HG02970 (cell line): ENCODE data around the gene ZNF764.
"Not testable (repeated sequence)": the region's sequence is repeated elsewhere in the genome, so short reads cannot be mapped to it uniquely, and the experiment has no call there.

Experiments used
- ATAC-seq: cut with Tn5 transposase; IDR thresholded peaks from one replicate; pipeline ENCODE4 v1.9.1; 2021; ENCODE audit warnings: mild to moderate bottlenecking, moderate library complexity, moderate number of reproducible peaks; ENCODE audit not compliant: unreplicated experiment, low FRiP score

The ZNF764 gene

GRCh38 chr16:30557957-30558788 lies at the start of gene ZNF764:
Gene ZNF764 (minus strand): TSS chr16:30558374. CDS start chr16:30558182, 192 bp downstream.
- ATAC-seq: peak; percentile 82

- ATAC-seq: no peak
Observed at GRCh38 chr16:30606004-30606403, 47.8 kb upstream of the ZNF764 start.

- no peak for ATAC-seq
Observed at GRCh38 chr16:30605158-30605557, 47.0 kb upstream of the ZNF764 start.

GRCh38 chr16:30604316-30604947 lies 46.3 kb upstream of the ZNF764 start:
- ATAC-seq: no peak

GRCh38 chr16:30603945-30604315 lies 45.8 kb upstream of the ZNF764 start:
- no peak for ATAC-seq

- ATAC-seq: no peak
Observed at GRCh38 chr16:30602616-30603277, 44.6 kb upstream of the ZNF764 start.

GRCh38 chr16:30601966-30602365 lies 43.8 kb upstream of the ZNF764 start:
- ATAC-seq: no peak

- no peak for ATAC-seq
Observed at GRCh38 chr16:30600929-30601328, 42.8 kb upstream of the ZNF764 start.

GRCh38 chr16:30600215-30600614 lies 42.0 kb upstream of the ZNF764 start:
- no peak for ATAC-seq

- ATAC-seq: no peak
Observed at GRCh38 chr16:30592871-30593270, 34.7 kb upstream of the ZNF764 start.

GRCh38 chr16:30590869-30591268 lies 32.7 kb upstream of the ZNF764 start:
- not testable (repeated sequence) for ATAC-seq

- not testable (repeated sequence) for ATAC-seq
Observed at GRCh38 chr16:30589582-30589981, 31.4 kb upstream of the ZNF764 start.

- ATAC-seq: no peak
Observed at GRCh38 chr16:30588651-30589050, 30.5 kb upstream of the ZNF764 start.

GRCh38 chr16:30585400-30586191 lies 27.4 kb upstream of the ZNF764 start, which contains the start of gene ZNF785:
Gene ZNF785 (minus strand): TSS chr16:30585697. CDS start chr16:30585611, 86 bp downstream.
- peak; percentile 86 for ATAC-seq

- ATAC-seq: peak; percentile 29
Observed at GRCh38 chr16:30585022-30585399, 26.8 kb upstream of the ZNF764 start.

GRCh38 chr16:30582611-30583340 lies 24.6 kb upstream of the ZNF764 start:
- no peak for ATAC-seq

GRCh38 chr16:30581457-30581856 lies 23.3 kb upstream of the ZNF764 start:
- no peak for ATAC-seq

GRCh38 chr16:30574678-30575077 lies 16.5 kb upstream of the ZNF764 start:
- no peak for ATAC-seq

GRCh38 chr16:30571445-30572322 lies 13.5 kb upstream of the ZNF764 start, which contains the start of gene ZNF688:
Gene ZNF688 (minus strand): TSS chr16:30571714. CDS start chr16:30571629, 85 bp downstream.
- ATAC-seq: peak; percentile 61
